Omental fat pad (tissue), 4 donors: ENCODE data around the gene TYW5. TPM values are rescaled to one million over a fixed set of nuclear protein-coding genes. Genes with fewer than 3 reads are reported as not detected.

Experiments
- ATAC-seq: fragments of 150-250 bp; one replicate; pipeline ENCODE4 v1.9.1; 2016; ENCODE audit warnings: mild to moderate bottlenecking, moderate library complexity; ENCODE audit not compliant: low FRiP score
- DNase-seq: peaks from one replicate; pipeline ENCODE4 v3.0.0-alpha.2; 2019; ENCODE audit warnings: low spot score
- total RNA-seq, 4 donors: library from RNA; depleted of rRNA; stranded (reverse); fragments of >200 nt; gene quantifications; one replicate each; pipeline ENCODE4 v1.1.0, GENCODE V29; 2016
- TF ChIP-seq, protein P1 (sequence below), 3 donors: fragments of 450-650 bp; IDR thresholded peaks; one replicate each; pipeline ENCODE4 v1.5.1; 2016 to 2017; ENCODE audit warnings: antibody characterized with exemption in 3 of 3, mild to moderate bottlenecking in 3 of 3, moderate library complexity in 2 of 3

Gene TYW5
- total RNA-seq, 4 donors from 2014 or later = 4.1 to 9.5 (median 7.2) TPM

DNA sequence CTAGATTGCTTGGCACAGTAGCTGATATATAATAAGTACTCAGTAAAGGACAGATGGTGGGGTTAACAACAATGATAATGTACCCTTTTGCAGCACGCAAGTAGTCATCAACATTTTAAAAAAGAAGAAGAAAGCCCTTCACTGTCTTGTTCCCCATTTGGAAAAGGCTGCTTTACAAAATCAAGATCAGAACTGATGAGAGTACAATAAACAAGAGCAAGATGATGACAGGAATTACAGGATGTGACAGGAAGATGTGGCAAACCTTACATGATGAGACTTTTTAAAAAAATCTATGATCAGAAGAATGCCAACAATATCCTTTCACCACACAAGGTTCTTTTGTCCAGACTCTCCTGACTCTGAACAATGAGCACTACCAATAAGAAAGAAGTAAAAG lies 9.1 kb downstream of the TYW5 start:
- ATAC-seq (no peak), DNase-seq (no peak)
- TF ChIP-seq, protein P1, sequence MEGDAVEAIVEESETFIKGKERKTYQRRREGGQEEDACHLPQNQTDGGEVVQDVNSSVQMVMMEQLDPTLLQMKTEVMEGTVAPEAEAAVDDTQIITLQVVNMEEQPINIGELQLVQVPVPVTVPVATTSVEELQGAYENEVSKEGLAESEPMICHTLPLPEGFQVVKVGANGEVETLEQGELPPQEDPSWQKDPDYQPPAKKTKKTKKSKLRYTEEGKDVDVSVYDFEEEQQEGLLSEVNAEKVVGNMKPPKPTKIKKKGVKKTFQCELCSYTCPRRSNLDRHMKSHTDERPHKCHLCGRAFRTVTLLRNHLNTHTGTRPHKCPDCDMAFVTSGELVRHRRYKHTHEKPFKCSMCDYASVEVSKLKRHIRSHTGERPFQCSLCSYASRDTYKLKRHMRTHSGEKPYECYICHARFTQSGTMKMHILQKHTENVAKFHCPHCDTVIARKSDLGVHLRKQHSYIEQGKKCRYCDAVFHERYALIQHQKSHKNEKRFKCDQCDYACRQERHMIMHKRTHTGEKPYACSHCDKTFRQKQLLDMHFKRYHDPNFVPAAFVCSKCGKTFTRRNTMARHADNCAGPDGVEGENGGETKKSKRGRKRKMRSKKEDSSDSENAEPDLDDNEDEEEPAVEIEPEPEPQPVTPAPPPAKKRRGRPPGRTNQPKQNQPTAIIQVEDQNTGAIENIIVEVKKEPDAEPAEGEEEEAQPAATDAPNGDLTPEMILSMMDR (IDR thresholded peaks at IDR 0.05) = no peak

DNA sequence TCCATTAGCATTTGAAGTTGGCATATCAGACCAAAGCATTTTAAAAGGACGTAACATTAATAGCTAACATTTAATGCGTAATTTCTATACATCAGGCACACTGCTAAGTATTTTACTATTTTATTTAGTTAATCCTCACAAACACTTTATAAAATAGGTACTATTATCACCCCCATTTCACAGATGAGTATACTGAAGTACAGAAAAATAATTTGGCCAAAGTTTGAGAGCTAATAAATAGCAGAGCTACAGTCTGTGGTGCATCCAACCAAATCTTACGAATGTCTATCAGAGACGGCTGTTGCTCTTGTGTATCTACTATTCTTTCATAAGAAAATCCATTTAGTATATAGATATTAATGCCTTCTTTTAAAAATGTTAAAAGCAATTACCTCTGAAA lies 11.9 kb downstream of the TYW5 start:
- TF ChIP-seq, protein P1 (IDR thresholded peaks at IDR 0.05) = no peak
- no peak for ATAC-seq
- DNase-seq = no peak

DNA sequence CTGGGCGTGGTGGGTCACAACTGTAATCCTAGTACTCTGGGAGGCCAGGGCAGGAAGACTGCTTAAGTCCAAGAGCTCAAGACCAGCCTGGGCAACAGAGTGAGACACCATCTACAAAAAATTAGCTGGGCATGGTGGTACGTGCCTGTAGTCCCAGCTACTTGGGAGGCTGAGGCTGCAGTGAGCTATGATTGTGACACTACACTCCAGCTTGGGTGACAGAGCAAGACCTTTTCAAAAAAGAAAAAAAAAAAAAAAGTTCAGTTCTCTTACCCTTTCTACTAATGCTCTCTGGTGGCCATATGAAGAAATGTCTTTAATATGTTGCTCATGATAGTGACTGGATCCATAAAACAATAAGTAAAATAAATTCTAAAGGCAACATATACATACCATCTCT lies 14.9 kb downstream of the TYW5 start:
- ATAC-seq = no peak
- no peak for DNase-seq
- TF ChIP-seq, protein P1 (IDR thresholded peaks at IDR 0.05) = no peak

DNA sequence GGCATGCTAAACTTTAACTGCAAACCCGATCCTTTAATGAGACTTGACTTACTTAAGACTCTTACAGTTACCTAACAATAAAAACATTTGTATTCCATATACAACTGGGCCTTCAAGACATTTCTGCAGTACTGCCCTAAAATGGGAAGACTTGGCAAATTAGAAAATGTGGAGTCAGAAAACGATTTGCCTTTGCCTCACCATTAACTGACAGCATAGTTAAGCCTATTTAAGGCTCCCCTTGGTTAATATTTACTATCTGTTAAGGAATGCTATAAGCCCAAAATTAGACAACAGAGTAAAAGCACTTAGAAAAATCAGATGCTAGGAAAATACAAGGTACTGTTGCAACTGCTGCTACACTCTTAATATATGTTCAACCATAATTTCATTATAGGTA lies 18.7 kb downstream of the TYW5 start:
- ATAC-seq = no peak
- no peak for DNase-seq

DNA sequence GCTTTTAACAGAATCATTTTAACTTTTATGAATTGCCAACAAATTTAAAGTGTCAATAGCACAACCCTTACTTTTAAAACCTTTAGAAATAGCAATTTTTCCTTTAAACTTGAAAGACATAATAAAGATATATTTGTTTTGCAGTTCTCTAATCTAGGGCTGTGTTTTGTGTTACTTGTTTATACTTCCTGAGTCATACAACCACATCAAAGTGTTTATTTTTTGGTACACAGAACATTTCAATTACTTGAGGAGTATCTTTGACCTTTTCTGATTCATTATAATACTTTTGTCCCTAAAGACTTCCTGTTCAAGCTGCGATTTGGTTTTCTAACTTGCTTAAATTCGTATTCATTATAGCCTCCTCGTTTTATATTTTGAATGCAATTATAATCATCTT lies 21.8 kb downstream of the TYW5 start:
- TF ChIP-seq, protein P1 (IDR thresholded peaks at IDR 0.05) = no peak
- no peak for DNase-seq
- ATAC-seq = no peak

More for the DNA sequence above, 18.7 kb downstream of the TYW5 start:
- TF ChIP-seq, protein P1 (IDR thresholded peaks at IDR 0.05) = no peak

DNA sequence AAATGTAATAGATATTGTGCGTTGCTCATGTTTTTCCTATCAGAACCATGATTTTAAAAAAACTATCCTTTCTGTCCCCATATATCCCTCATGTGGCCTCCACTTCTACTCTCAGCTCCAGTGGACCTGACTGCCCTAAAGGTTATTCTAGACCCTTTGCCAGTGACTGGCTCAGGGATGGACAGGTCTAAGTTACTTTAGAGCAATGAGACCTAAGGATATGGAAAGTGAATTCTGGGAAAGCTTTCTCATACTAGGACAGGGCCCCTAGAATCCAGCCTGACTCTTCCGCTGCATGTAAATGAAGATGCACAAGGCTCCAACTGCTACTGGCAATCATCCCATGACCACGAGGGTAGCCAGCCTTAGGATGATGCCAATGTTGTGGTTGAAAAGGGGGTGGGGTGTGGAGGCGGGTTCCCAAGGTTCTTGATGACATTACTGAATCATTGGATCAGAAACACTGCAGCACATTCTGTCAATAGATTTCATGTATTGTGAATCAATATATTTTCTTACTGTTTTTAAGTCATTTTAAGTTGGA lies 22.9 kb downstream of the TYW5 start:
- TF ChIP-seq, protein P1 (IDR thresholded peaks at IDR 0.05) = no peak
- ATAC-seq (no peak), DNase-seq (no peak)

DNA sequence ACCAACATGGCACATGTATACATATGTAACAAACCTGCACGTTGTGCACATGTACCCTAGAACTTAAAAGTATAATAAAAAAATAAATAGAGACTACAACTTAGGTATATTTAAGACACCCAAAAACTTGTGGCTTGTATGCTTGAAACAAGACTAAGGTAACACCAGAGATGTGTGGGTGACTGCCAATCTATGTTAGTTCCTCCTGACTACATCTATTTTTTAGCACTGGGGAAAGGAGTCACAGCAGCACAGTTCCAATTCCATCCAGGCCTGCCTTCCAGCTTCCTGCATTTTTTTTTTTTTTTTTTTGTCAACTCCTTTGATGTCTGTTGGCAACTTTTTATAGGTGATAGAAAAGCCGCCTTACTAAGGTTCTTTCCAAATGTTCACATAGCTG lies 26.0 kb downstream of the TYW5 start:
- TF ChIP-seq, protein P1 (IDR thresholded peaks at IDR 0.05) = no peak
- no peak for ATAC-seq
- DNase-seq = no peak
